HepG2 (cell line): Measurements from ENCODE around the gene PTGIS. TPM values are rescaled to one million over a fixed set of nuclear protein-coding genes. Genes with fewer than 3 reads are reported as not detected.

Source experiments
- BCL3 ChIP-seq: sonication (generic); formaldehyde crosslinking; IDR thresholded peaks from 2 replicates; pipeline ENCODE4 v1.5.1; 2020; ENCODE audit warnings: mild to moderate bottlenecking, missing genetic modification reagents, moderate library complexity
- E2F5 ChIP-seq: sonication (generic); formaldehyde crosslinking; conservative IDR thresholded peaks from 2 replicates; pipeline ENCODE4 v1.4.0; 2020; ENCODE audit warnings: missing genetic modification reagents
- HDAC2 ChIP-seq: sonication (generic); formaldehyde crosslinking; IDR thresholded peaks from 2 replicates; pipeline ENCODE4 v1.4.0; 2020; ENCODE audit warnings: missing genetic modification reagents
- RELA ChIP-seq: sonication (generic); formaldehyde crosslinking; IDR thresholded peaks from 2 replicates; pipeline ENCODE4 v1.4.0; 2020; ENCODE audit warnings: missing genetic modification reagents
- RXRB ChIP-seq: IDR thresholded peaks from 2 replicates; pipeline ENCODE4 v1.6.1; 2016; ENCODE audit warnings: borderline replicate concordance, missing genetic modification reagents, missing compliant biosample characterization
- TARDBP ChIP-seq: sonication (generic); formaldehyde crosslinking; IDR thresholded peaks from 2 replicates; pipeline ENCODE4 v1.8.0; 2022; ENCODE audit warnings: mild to moderate bottlenecking, missing genetic modification reagents
- ZBTB26 ChIP-seq: IDR thresholded peaks from 2 replicates; pipeline ENCODE4 v1.6.1; 2016; ENCODE audit warnings: missing compliant biosample characterization, missing genetic modification reagents, borderline replicate concordance
- ZBTB40 ChIP-seq, 2 experiments: fragments of 450-650 bp in 1 of 2; sonication (generic) in 1 of 2; formaldehyde crosslinking in 1 of 2; IDR thresholded peaks; 2 replicates each; pipeline versions ENCODE4 v1.6.1 to v1.8.0; 2016 to 2022; ENCODE audit warnings: antibody characterized with exemption in 1 of 2, mild to moderate bottlenecking in 1 of 2, missing genetic modification reagents in 1 of 2
- ZFP36L1 ChIP-seq: sonication (generic); formaldehyde crosslinking; IDR thresholded peaks from 2 replicates; pipeline ENCODE4 v1.8.0; 2022; ENCODE audit warnings: mild to moderate bottlenecking, missing genetic modification reagents, moderate library complexity
- ZFX ChIP-seq: sonication (generic); formaldehyde crosslinking; IDR thresholded peaks from 2 replicates; pipeline ENCODE4 v1.4.0; 2020; ENCODE audit warnings: mild to moderate bottlenecking, low read depth, missing genetic modification reagents, moderate library complexity
- ZNF230 ChIP-seq: sonication (generic); formaldehyde crosslinking; IDR thresholded peaks from 2 replicates; pipeline ENCODE4 v1.4.0; 2020; ENCODE audit warnings: mild to moderate bottlenecking, missing genetic modification reagents
- ZNF3 ChIP-seq: IDR thresholded peaks from 2 replicates; pipeline ENCODE4 v1.7.0; 2017; ENCODE audit warnings: inconsistent platforms
- ZNF546 ChIP-seq: sonication (generic); formaldehyde crosslinking; conservative IDR thresholded peaks from 2 replicates; pipeline ENCODE4 v1.8.1; 2023; ENCODE audit warnings: mild to moderate bottlenecking, missing genetic modification reagents
- ZNF567 ChIP-seq: sonication (generic); formaldehyde crosslinking; IDR thresholded peaks from 2 replicates; pipeline ENCODE4 v1.8.1; 2023; ENCODE audit warnings: mild to moderate bottlenecking, missing genetic modification reagents, borderline replicate concordance
- ZNF580 ChIP-seq: IDR thresholded peaks from 2 replicates; pipeline ENCODE4 v1.6.1; 2016; ENCODE audit warnings: low read depth, borderline replicate concordance
- polyA plus RNA-seq, 8 experiments: library from polyadenylated mRNA; depleted of rRNA in 3 of 8; stranded (reverse) in 7 of 8; unstranded in 1 of 8; fragments of >200 nt; fragmentation: Illumina TruSeq in 4 of 8; extraction: Trizol in 4 of 8; gene quantifications; 2 replicates each; pipeline versions ENCODE4 v1.2.1 to v1.2.3, GENCODE V29; 2011 to 2016; ENCODE audit warnings: low read depth in 4 of 8, missing spikeins in 1 of 8, mixed read lengths in 1 of 8; ENCODE audit not compliant: insufficient read depth in 1 of 8
- total RNA-seq, 5 experiments: library from RNA; depleted of rRNA; stranded (reverse); fragments of >200 nt; fragmentation: Illumina TruSeq; extraction: Trizol; gene quantifications; 2 replicates each; pipeline ENCODE4 v1.2.3, GENCODE V29; 2016; ENCODE audit warnings: low read depth in 1 of 5

Gene PTGIS
- total and polyA plus RNA-seq, 2 of the 13 experiments (the other 11 are each of a cell fraction or from before 2014, with no cell fraction given), result not detected

- TF ChIP-seq ZBTB40 (IDR thresholded peaks at IDR 0.05) (no peak), ZBTB40 (CRISPR knock-in tag; IDR thresholded peaks at IDR 0.05) (no peak; the same call in 1 of the 2 replicates), RELA (no peak), ZFP36L1 (CRISPR knock-in tag) (no peak), ZNF546 (0 out of 2 replicates have a peak, but pooled peaks have one; percentile 49), ZNF3 (peak; percentile 39; the same call in 1 of the 2 replicates), BCL3 (CRISPR knock-in tag) (peak; percentile 47; the same call in 1 of the 2 replicates), ZBTB26 (CRISPR knock-in tag) (no peak), HDAC2 (CRISPR knock-in tag) (peak; percentile 82), ZFX (peak; percentile 52; the same call in 1 of the 2 replicates), ZNF567 (CRISPR knock-in tag) (no peak), ZNF230 (CRISPR knock-in tag) (no peak), TARDBP (peak; percentile 47; the same call in 1 of the 2 replicates), ZNF580 (CRISPR knock-in tag) (peak; percentile 55; the same call in 1 of the 2 replicates), RXRB (CRISPR knock-in tag) (no peak), E2F5 (CRISPR knock-in tag) (no peak)
These were observed 26.4 kb upstream of the PTGIS start (continued) for GRCh38 chr20:49594143-49594930.
